ENCODE data around the gene USP20. TPM values are rescaled to one million over a fixed set of nuclear protein-coding genes. Genes with fewer than 3 reads are reported as not detected.
A peak's percentile ranks its signal among the peaks of the same experiment; 100 is the strongest.

The USP20 gene
- total and polyA plus RNA-seq, 10 of the 15 experiments (the other 5 are each of a cell fraction or from before 2014, with no cell fraction given) = 0.66 to 23.3 (median 11.0) TPM

DNA sequence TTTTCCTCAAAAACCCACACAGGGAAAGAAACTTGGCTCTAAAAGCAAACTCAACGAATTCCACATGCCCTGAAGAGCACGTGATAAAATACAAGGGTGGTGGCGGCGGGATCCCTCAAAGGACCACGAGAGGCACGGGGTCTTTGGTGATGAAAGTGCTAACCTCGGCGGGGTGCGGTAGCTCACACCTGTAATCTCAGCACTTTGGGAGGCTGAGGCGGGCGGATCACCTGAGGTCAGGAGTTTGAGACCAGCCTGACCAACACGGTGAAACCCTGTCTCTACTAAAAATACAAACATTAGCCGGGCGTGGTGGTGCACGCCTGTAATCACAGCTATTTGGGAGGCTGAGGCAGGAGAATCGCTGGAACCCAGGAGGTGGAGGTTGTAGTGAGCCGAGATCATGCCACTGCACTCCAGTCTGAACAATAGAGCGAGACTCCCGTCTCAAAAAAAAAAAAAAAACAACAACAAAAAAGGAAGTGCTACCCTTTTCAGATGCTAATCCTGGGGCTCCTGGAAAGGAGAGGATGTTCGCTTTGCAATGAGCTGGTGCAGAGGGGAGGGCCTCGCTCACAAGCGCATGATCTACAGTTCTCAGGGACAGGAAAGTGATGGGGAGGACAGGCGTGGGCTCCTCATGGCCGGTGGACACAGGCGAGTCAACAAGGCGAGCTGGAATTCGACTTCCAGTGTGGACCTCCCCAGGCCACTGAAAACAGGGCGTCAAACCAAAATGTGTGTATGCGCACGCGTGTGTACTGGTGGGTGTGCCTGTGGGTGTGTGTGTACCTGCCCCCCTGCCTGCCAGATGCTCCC, 54.1 kb downstream of the USP20 start (continued):
- TF ChIP-seq USF1 (IDR thresholded peaks at IDR 0.05; ENCODE audit: borderline replicate concordance, extremely low read length, insufficient read depth, low read depth, low read length) (peak; percentile 6), ZNF207 (IDR thresholded peaks at IDR 0.05; ENCODE audit: borderline replicate concordance) (no peak), PRDM15 (CRISPR knock-in tag; IDR thresholded peaks at IDR 0.05) (0 out of 2 replicates have a peak, but pooled peaks have one; percentile 26), KAT2A (conservative IDR thresholded peaks at IDR 0.05; ENCODE audit: control insufficient read depth, low read depth, low read length) (no peak), BHLHE40 (IDR thresholded peaks at IDR 0.05; ENCODE audit: borderline replicate concordance in 1 of 2, low read depth in 2 of 2, low read length in 1 of 2) (peak; percentile 40 to 81; a peak in 3 of 4 replicates), BACH1 (IDR thresholded peaks at IDR 0.05; ENCODE audit: borderline replicate concordance) (no peak), SMAD1 (IDR thresholded peaks at IDR 0.05; ENCODE audit: low read depth, partially characterized antibody) (no peak), YY1 (IDR thresholded peaks at IDR 0.05; ENCODE audit: low read depth, low read length) (0 out of 2 replicates have a peak, but pooled peaks have one; percentile 10), FOXK2 (IDR thresholded peaks at IDR 0.05) (no peak), RCOR1 (conservative IDR thresholded peaks at IDR 0.05; ENCODE audit: low read depth, low read length) (no peak), NR2C1 (IDR thresholded peaks at IDR 0.05) (no peak), RAD51 (IDR thresholded peaks at IDR 0.05) (peak; percentile 39; the same call in 1 of the 2 replicates)
- TF ChIP-seq, protein P1, sequence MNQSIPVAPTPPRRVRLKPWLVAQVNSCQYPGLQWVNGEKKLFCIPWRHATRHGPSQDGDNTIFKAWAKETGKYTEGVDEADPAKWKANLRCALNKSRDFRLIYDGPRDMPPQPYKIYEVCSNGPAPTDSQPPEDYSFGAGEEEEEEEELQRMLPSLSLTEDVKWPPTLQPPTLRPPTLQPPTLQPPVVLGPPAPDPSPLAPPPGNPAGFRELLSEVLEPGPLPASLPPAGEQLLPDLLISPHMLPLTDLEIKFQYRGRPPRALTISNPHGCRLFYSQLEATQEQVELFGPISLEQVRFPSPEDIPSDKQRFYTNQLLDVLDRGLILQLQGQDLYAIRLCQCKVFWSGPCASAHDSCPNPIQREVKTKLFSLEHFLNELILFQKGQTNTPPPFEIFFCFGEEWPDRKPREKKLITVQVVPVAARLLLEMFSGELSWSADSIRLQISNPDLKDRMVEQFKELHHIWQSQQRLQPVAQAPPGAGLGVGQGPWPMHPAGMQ (IDR thresholded peaks at IDR 0.05; ENCODE audit: borderline replicate concordance) = no peak
